ENCODE results near the gene RASA1.
"Not testable (repeated sequence)": the region's sequence is repeated elsewhere in the genome, so short reads cannot be mapped to it uniquely, and the experiment has no call there.

The RASA1 gene

GRCh38 chr5:87267574-87268125 lies at the start of gene RASA1:
RASA1 (plus strand) TSS chr5:87267883; CDS start chr5:87268452, 569 bp downstream.
- Histone ChIP-seq H3K27ac (peak within 1 kb of the TSS; percentile 48 to 98 (median 92)), H3K4me3 (peak within 1 kb of the TSS; percentile 66 to 93 (median 89))

- Histone ChIP-seq H3K4me3 (no peak overlapping the region), H3K27ac (no peak overlapping the region)
Measured at GRCh38 chr5:87229780-87230179, 37.9 kb upstream of the RASA1 start.

GRCh38 chr5:87231037-87231808 lies 36.5 kb upstream of the RASA1 start:
- H3K27ac ChIP-seq: no peak overlapping the region
- H3K4me3 ChIP-seq: no peak overlapping the region

- H3K4me3 ChIP-seq: no peak overlapping the region
- H3K27ac ChIP-seq: no peak overlapping the region
Measured at GRCh38 chr5:87233143-87233542, 34.5 kb upstream of the RASA1 start.

GRCh38 chr5:87241555-87241954 lies 26.1 kb upstream of the RASA1 start:
- Histone ChIP-seq H3K27ac (no peak overlapping the region), H3K4me3 (no peak overlapping the region)

- Histone ChIP-seq H3K27ac (no peak overlapping the region), H3K4me3 (no peak overlapping the region)
Measured at GRCh38 chr5:87242242-87242641, 25.4 kb upstream of the RASA1 start.

GRCh38 chr5:87243161-87243844 lies 24.4 kb upstream of the RASA1 start:
- H3K27ac ChIP-seq: peak overlapping the region in 1 of 21 experiments; percentile 4
- no peak overlapping the region for H3K4me3 ChIP-seq

GRCh38 chr5:87245451-87245850 lies 22.2 kb upstream of the RASA1 start:
- Histone ChIP-seq H3K27ac (no peak overlapping the region), H3K4me3 (no peak overlapping the region)

GRCh38 chr5:87246061-87246460 lies 21.6 kb upstream of the RASA1 start:
- no peak overlapping the region for H3K27ac ChIP-seq

GRCh38 chr5:87252283-87252605 lies 15.4 kb upstream of the RASA1 start:
- Histone ChIP-seq H3K4me3 (no peak overlapping the region), H3K27ac (no peak overlapping the region)

More at GRCh38 chr5:87246061-87246460, 21.6 kb upstream of the RASA1 start:
- no peak overlapping the region for H3K4me3 ChIP-seq

- no peak overlapping the region for H3K27ac ChIP-seq
- no peak overlapping the region for H3K4me3 ChIP-seq
Measured at GRCh38 chr5:87254035-87254434, 13.6 kb upstream of the RASA1 start.

- Histone ChIP-seq H3K4me3 (no peak overlapping the region), H3K27ac (no peak overlapping the region)
Measured at GRCh38 chr5:87258507-87258906, 9.2 kb upstream of the RASA1 start.

GRCh38 chr5:87260604-87261192 lies 7.0 kb upstream of the RASA1 start:
- Histone ChIP-seq H3K4me3 (no peak overlapping the region), H3K27ac (no peak overlapping the region)

- no peak overlapping the region for H3K4me3 ChIP-seq
- no peak overlapping the region for H3K27ac ChIP-seq
Measured at GRCh38 chr5:87263498-87263897, 4.2 kb upstream of the RASA1 start.

- H3K4me3 ChIP-seq: peak overlapping the region; percentile 66 to 93 (median 89)
Measured at GRCh38 chr5:87266914-87267573, 639 bp upstream of the RASA1 start.

GRCh38 chr5:87268126-87268969 lies 665 bp downstream of the RASA1 start:
- Histone ChIP-seq H3K4me3 (peak overlapping the region; percentile 66 to 93 (median 89)), H3K27ac (peak overlapping the region; percentile 48 to 98 (median 92))

More at GRCh38 chr5:87266914-87267573, 639 bp upstream of the RASA1 start:
- H3K27ac ChIP-seq: peak overlapping the region; percentile 48 to 98 (median 92)

- Histone ChIP-seq H3K4me3 (peak overlapping the region; percentile 66 to 93 (median 89)), H3K27ac (peak overlapping the region in 20 of 21 experiments; percentile 85 to 98 (median 92))
Measured at GRCh38 chr5:87268970-87269377, 1.3 kb downstream of the RASA1 start.

GRCh38 chr5:87270888-87271287 lies 3.2 kb downstream of the RASA1 start:
- H3K4me3 ChIP-seq, H3K27ac ChIP-seq: not testable (repeated sequence)

GRCh38 chr5:87276655-87277054 lies 9.0 kb downstream of the RASA1 start:
- Histone ChIP-seq H3K27ac (no peak overlapping the region), H3K4me3 (no peak overlapping the region)

All from skin epidermis (tissue), 12 donors.